Measurements from ENCODE around the gene LRPAP1. TPM values are rescaled to one million over a fixed set of nuclear protein-coding genes. Genes with fewer than 3 reads are reported as not detected.
A peak's percentile ranks its signal among the peaks of the same experiment; 100 is the strongest.
"Not testable (repeated sequence)": the region's sequence is repeated elsewhere in the genome, so short reads cannot be mapped to it uniquely, and the experiment has no call there.

LRPAP1 gene, protein sequence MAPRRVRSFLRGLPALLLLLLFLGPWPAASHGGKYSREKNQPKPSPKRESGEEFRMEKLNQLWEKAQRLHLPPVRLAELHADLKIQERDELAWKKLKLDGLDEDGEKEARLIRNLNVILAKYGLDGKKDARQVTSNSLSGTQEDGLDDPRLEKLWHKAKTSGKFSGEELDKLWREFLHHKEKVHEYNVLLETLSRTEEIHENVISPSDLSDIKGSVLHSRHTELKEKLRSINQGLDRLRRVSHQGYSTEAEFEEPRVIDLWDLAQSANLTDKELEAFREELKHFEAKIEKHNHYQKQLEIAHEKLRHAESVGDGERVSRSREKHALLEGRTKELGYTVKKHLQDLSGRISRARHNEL
- total RNA-seq (ENCODE audit: unreplicated experiment): 92.2 TPM
- long read RNA-seq, full-length matches to known transcripts: 162 of 167 reads
- long read RNA-seq, partial matches to known transcripts: 4 of 167 reads
- long read RNA-seq, other reads (novel, unspliced or antisense): 1 of 167 reads

DNA sequence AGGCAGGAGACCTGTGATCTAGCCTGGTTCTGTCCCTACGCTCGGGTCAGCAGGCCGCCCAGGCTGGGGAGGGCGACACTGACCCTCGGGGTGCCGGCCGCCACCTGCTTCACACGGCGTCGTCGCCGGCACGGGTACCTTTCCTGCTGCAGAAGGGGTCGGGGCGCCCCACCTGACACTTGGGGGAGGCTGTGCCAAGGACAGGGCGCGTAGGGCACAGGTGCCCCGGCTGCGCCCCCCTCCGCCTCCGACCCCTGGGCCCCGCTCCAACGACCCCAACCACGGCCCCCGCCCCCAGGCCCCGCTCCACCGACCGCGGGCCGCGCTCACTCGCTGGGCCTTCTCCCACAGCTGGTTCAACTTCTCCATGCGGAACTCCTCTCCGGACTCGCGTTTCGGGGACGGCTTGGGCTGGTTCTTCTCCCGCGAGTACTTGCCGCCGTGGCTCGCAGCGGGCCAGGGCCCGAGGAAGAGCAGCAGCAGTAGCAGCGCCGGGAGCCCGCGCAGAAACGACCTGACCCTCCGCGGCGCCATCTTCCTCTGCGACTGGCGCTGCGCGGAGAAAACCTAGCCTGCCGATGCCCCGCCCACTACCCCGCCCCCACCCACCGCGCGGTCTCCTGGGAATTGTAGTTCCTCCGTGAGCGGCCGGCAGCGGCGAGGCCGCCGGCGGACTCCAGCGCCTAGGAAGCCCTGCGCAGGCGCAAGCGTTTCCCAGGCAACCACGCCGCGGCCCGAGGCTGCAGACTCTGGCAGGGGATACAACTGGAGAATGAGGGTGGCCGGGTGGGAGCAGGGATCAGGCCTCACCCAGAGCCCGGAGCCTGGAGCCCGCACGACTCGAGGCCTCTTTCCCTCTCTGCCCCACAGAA, at the start of gene LRPAP1:
Gene LRPAP1 (minus strand): TSS at position 544 of the 872 bp plus-strand sequence. CDS start 10 bp downstream, at position 534.
- Mint-ChIP-seq H3K27ac (ENCODE audit: unreplicated experiment) (peak within 1 kb of the TSS; percentile 12), H3K9me3 (ENCODE audit: unreplicated experiment) (peaks cover 5% of the 10 kb centered on the region), H3K36me3 (ENCODE audit: low read depth, unreplicated experiment) (peaks cover 11% of the 10 kb centered on the region), H3K27me3 (ENCODE audit: unreplicated experiment) (peaks cover 9% of the 10 kb centered on the region), H3K4me1 (ENCODE audit: unreplicated experiment) (peaks cover 7% of the 10 kb centered on the region), H3K4me3 (ENCODE audit: unreplicated experiment) (peak within 1 kb of the TSS; percentile 98)
- peak; percentile 94 for DNase-seq (ENCODE audit: low spot score)
- TF ChIP-seq, protein P1, sequence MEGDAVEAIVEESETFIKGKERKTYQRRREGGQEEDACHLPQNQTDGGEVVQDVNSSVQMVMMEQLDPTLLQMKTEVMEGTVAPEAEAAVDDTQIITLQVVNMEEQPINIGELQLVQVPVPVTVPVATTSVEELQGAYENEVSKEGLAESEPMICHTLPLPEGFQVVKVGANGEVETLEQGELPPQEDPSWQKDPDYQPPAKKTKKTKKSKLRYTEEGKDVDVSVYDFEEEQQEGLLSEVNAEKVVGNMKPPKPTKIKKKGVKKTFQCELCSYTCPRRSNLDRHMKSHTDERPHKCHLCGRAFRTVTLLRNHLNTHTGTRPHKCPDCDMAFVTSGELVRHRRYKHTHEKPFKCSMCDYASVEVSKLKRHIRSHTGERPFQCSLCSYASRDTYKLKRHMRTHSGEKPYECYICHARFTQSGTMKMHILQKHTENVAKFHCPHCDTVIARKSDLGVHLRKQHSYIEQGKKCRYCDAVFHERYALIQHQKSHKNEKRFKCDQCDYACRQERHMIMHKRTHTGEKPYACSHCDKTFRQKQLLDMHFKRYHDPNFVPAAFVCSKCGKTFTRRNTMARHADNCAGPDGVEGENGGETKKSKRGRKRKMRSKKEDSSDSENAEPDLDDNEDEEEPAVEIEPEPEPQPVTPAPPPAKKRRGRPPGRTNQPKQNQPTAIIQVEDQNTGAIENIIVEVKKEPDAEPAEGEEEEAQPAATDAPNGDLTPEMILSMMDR (IDR thresholded peaks at IDR 0.05; ENCODE audit: unreplicated experiment): no peak

DNA sequence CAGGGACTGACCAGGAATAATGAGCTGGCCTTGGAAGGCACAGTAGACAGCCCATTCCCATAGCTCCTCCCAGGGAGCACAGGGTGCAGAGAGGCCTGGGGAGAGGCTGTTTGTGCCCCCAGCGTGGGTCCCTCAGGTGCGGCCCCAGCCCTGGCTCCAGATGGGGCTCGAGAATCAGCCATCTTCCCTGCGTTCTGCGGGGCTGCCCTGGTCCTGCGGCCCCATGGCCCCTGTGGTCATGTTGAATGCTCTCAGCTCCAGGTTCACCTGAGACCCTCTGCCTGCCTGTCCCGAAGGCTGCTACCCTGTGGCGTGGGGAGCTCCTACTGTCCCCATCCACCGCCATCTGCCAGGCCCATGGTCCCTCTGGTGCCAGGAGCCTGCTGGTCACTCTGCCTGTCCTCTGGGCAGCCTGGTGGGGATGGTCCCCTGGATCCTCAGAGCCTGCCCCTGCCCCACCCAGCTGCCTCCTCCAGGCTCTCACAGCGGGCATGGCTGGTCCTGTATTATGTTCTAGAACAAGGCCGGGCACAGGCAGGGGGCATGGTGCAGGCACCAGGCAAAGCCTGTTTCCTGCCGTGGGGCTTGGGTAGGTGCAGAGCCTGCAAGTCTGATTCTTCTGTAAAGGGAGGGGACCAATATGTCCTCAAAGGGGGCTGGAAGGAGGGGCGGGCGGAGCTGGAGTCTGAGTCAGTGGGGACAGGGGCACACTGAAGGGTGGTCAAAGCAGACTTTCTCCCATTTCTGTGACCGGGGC, 49.3 kb upstream of the LRPAP1 start:
- H3K27me3 Mint-ChIP-seq (ENCODE audit: unreplicated experiment); DNase-seq (ENCODE audit: low spot score); H3K36me3 Mint-ChIP-seq (ENCODE audit: low read depth, unreplicated experiment); H3K9me3 Mint-ChIP-seq (ENCODE audit: unreplicated experiment); H3K4me3 Mint-ChIP-seq (ENCODE audit: unreplicated experiment); H3K27ac Mint-ChIP-seq (ENCODE audit: unreplicated experiment); H3K4me1 Mint-ChIP-seq (ENCODE audit: unreplicated experiment): not testable (repeated sequence)

DNA sequence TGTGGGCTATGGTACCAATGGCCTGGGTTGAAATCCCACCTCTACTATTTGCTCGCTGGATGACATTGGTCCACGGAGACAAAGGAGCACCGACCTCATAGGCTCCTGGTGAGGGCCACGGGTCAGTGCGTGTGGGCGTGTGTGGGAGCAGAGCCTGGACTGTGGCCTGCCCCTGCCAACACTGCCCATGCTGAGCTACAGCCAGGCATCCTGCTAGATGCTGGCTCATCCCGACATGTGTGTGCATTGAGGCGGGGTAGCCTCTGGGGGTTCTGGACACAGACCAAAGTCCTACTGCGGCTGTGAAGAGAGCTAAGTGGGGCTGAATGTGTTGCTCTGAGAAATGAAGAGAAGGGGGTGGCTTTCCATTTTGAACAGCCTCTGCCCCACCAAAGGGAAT, 48.6 kb upstream of the LRPAP1 start:
- not testable (repeated sequence) for H3K9me3 Mint-ChIP-seq (ENCODE audit: unreplicated experiment); H3K4me1 Mint-ChIP-seq (ENCODE audit: unreplicated experiment); H3K4me3 Mint-ChIP-seq (ENCODE audit: unreplicated experiment); H3K27ac Mint-ChIP-seq (ENCODE audit: unreplicated experiment); DNase-seq (ENCODE audit: low spot score); H3K27me3 Mint-ChIP-seq (ENCODE audit: unreplicated experiment); H3K36me3 Mint-ChIP-seq (ENCODE audit: low read depth, unreplicated experiment)

DNA sequence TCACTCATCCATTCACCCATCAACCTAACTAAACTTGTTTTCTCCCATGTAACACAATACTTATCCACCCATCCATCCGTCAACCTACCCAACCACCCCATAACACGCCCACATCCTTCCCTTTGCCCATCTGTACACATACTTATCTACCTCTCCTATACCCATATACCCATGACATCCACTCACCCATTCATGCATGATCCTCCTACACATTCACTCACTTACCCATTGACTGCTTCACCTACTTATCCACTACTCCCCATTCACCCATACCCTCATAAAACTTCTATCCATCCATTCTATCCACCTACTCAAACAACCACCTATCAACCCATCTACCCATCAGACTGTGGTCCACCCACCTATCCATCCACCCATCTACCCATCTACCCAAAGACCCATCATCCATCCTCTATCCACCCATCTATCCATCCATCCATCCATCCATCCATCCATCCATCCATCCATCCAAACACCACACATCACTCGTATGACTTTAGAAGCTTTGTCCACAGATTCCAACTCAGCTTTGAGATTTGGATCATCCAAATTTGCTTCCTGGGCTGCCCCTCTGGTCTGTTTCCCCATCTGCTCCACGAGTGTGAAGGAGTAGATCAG, 46.4 kb upstream of the LRPAP1 start:
- DNase-seq (ENCODE audit: low spot score); H3K36me3 Mint-ChIP-seq (ENCODE audit: low read depth, unreplicated experiment); H3K4me3 Mint-ChIP-seq (ENCODE audit: unreplicated experiment); H3K4me1 Mint-ChIP-seq (ENCODE audit: unreplicated experiment); H3K27ac Mint-ChIP-seq (ENCODE audit: unreplicated experiment); H3K27me3 Mint-ChIP-seq (ENCODE audit: unreplicated experiment); H3K9me3 Mint-ChIP-seq (ENCODE audit: unreplicated experiment): not testable (repeated sequence)

DNA sequence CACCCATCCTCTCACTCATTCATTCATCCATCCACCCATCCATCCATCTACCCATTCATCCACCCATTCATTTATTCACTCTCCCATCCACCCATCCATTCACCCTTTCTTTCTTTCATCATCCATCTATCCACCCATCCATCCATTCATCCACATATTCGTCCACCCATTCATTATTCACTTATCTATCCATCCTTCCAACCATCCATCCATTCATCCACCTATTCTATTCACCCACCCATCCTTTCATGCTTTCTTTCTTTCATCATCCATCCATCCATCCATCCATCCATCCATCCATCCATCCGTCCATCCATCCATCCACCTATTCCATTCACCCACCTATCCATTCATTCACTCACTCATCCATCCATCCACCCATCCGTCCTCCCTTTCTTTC, 45.8 kb upstream of the LRPAP1 start:
- not testable (repeated sequence) for H3K4me1 Mint-ChIP-seq (ENCODE audit: unreplicated experiment)

DNA sequence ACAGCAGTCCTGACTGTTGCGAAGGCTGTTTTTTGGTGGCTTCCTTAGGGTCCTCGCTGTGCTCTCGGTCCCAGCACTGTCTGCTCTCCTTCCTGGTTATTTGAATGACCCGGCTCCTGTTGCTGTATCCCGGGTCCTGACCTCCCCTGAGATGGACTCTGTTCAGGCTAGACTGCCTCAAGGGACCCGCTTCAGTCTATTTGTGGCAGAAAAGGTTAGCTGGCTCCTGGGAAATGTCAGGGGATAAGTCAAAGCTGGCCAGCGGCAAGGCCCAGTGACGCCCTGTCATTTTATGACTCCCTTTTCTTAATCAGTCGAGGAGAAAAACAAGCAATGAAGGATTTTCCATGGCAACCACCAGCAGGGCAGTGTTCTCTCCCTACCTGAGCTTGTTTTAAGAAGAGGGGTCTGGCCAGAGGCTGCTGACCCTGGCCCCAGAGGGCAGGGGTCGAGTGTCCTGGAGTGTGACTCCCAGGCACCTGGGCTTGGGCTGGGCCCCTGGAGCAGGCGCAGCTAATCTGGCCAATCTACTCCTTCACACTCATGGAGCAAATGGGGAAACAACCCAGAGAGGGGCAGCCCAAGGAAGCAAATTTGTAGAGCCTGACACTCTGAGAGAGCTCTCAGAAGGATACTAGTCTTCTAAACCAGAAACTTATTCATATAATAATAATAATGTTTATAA, 45.1 kb upstream of the LRPAP1 start:
- not testable (repeated sequence) for H3K4me3 Mint-ChIP-seq (ENCODE audit: unreplicated experiment); H3K36me3 Mint-ChIP-seq (ENCODE audit: low read depth, unreplicated experiment); DNase-seq (ENCODE audit: low spot score); H3K4me1 Mint-ChIP-seq (ENCODE audit: unreplicated experiment); H3K27me3 Mint-ChIP-seq (ENCODE audit: unreplicated experiment); H3K9me3 Mint-ChIP-seq (ENCODE audit: unreplicated experiment); H3K27ac Mint-ChIP-seq (ENCODE audit: unreplicated experiment)

More for the DNA sequence above, 45.8 kb upstream of the LRPAP1 start:
- not testable (repeated sequence) for H3K4me3 Mint-ChIP-seq (ENCODE audit: unreplicated experiment); H3K36me3 Mint-ChIP-seq (ENCODE audit: low read depth, unreplicated experiment); H3K27ac Mint-ChIP-seq (ENCODE audit: unreplicated experiment); DNase-seq (ENCODE audit: low spot score); H3K9me3 Mint-ChIP-seq (ENCODE audit: unreplicated experiment); H3K27me3 Mint-ChIP-seq (ENCODE audit: unreplicated experiment)

DNA sequence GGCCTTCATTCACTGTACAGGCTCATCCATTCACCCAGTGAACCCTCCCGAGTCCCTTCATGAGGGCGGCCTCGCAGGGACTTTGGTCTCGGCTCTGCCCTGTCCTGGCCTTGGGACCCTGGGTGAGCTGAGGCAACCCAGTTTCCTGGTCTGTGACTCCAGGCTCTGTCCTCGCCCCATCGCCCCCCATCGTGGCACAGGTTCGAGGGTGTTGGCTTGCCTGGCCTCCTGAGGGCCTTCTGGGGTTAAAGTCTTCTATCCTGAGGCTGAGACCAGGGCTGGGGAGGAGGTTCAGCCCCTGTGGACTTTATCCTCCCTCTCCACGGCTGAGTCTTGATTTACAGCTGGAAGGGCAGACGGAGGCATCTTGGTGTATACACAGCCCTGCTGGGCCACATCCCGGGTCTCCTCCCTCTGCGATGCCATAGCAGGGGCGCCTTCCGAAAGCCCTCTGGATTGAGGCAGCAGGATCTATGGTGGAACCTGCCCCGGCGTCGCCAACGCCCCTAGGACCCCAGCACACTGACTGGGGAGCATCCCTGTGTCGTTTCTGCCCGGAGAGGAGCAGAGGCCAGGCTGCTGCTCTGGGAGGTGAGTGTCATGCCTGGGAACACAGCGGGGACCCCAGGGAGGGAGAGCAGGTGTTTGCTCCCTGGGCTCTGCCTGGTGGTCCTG, 44.4 kb upstream of the LRPAP1 start:
- H3K27ac Mint-ChIP-seq (ENCODE audit: unreplicated experiment); DNase-seq (ENCODE audit: low spot score); H3K4me3 Mint-ChIP-seq (ENCODE audit: unreplicated experiment); H3K27me3 Mint-ChIP-seq (ENCODE audit: unreplicated experiment); H3K9me3 Mint-ChIP-seq (ENCODE audit: unreplicated experiment); H3K36me3 Mint-ChIP-seq (ENCODE audit: low read depth, unreplicated experiment); H3K4me1 Mint-ChIP-seq (ENCODE audit: unreplicated experiment): not testable (repeated sequence)

DNA sequence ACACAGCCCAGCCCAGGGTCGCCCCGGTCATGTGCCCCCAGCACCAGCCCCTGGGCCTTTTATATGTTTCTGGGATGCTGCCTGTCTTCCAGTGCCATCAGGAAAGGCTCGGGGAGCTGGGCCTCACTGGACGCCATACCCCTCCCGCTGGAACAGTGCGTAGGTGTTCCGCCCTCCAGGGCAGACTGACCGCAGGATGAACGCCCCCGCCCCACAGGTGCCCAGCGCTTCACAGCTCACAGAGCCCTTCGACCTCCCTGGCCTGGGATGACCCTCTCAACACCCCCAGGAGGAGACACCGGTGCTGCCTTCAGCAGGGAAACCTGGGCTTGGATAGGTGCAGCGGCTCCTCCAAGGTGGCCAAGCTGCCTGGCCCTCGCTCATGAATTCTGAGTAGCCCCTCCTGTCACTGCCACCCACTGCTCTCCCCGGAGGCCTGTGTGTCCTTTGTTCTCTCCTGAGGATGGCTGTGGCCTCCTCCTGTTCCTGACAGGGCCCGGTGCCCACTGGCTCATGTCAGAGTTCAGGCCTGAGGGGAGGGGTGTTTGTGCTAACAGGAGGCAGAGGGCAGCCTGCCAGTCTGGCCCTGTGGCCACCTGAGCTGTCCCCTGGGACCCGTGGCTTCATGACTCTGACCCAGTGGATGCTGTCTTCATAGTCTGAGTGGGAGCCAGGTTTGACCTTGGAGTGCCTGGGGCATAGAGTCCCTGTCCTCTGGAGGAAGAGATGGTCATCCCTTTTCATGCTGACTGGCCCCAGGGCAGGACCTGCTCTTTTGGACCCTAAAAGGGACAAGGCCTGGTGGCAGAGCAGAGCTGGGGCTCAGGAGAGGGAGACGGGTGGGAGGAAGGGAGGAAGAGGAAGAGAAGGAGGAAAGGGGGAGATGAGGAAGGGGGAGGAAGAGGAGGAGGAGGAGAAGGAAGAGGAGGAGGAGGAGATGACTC, 43.5 kb upstream of the LRPAP1 start:
- not testable (repeated sequence) for H3K36me3 Mint-ChIP-seq (ENCODE audit: low read depth, unreplicated experiment)

DNA sequence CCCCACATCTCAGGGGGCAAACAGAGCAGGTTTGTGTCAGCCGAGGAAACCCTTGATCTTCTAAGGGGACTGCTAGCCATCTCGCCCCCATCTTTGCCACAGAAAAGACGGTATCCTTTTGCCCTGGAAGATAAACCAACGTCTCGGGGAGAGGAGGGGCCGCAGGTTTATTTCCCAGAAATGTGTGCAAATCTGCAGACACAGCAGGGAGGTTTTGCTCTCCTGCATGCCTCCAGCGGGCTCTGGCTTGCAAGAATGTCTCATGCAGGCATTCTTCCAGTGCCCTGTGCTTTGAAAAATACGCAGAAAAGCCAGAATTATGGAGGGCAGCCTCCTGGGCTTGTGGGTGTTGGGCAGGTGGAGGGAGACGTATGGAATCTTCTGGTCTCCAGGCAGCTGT, 42.6 kb upstream of the LRPAP1 start:
- not testable (repeated sequence) for H3K36me3 Mint-ChIP-seq (ENCODE audit: low read depth, unreplicated experiment); DNase-seq (ENCODE audit: low spot score); H3K27ac Mint-ChIP-seq (ENCODE audit: unreplicated experiment); H3K4me3 Mint-ChIP-seq (ENCODE audit: unreplicated experiment); H3K9me3 Mint-ChIP-seq (ENCODE audit: unreplicated experiment); H3K4me1 Mint-ChIP-seq (ENCODE audit: unreplicated experiment); H3K27me3 Mint-ChIP-seq (ENCODE audit: unreplicated experiment)

More for the DNA sequence above, 43.5 kb upstream of the LRPAP1 start:
- H3K9me3 Mint-ChIP-seq (ENCODE audit: unreplicated experiment); H3K27me3 Mint-ChIP-seq (ENCODE audit: unreplicated experiment); H3K4me3 Mint-ChIP-seq (ENCODE audit: unreplicated experiment); H3K4me1 Mint-ChIP-seq (ENCODE audit: unreplicated experiment); H3K27ac Mint-ChIP-seq (ENCODE audit: unreplicated experiment); DNase-seq (ENCODE audit: low spot score): not testable (repeated sequence)
